K562 (cell line): ENCODE data around the gene MAST4. TPM values are rescaled to one million over a fixed set of nuclear protein-coding genes. Genes with fewer than 3 reads are reported as not detected.

Experiments
- ATAC-seq: fragments of 200-7000 bp; cut with Tn5 transposase; 3 replicates; pipeline ENCODE4 v1.9.1; 2020; ENCODE audit warnings: moderate library complexity
- BruUV-seq: library from RNA; stranded (reverse); fragments of 400-500 nt; replicated peaks from 2 replicates; lab custom pipeline; 2021; lab: Mats Ljungman, UMichigan
- CTCF ChIA-PET: fragments of 300-600 bp; formaldehyde crosslinking; extraction: SDS; loops from one replicate; lab custom pipeline; 2021; ENCODE audit warnings: low intra/inter-chr PET ratio; lab: Yijun Ruan, JAX
- POLR2A ChIA-PET: fragments of 300-600, 350-650 bp; sonication (Branson Sonifier 250); formaldehyde crosslinking; extraction: SDS; loops from one replicate; lab custom pipeline; 2021; ENCODE audit warnings: antibody characterized with exemption, inconsistent platforms; lab: Yijun Ruan, JAX
- DNase-seq, 4 experiments: peaks; one replicate each; pipeline versions ENCODE4 v3.0.0 to v3.0.0-alpha.2; 2011 to 2018; ENCODE audit warnings: low spot score in 3 of 4, mixed read lengths in 3 of 4; ENCODE audit errors: extremely low read depth in 1 of 4
- FAIRE-seq: peaks from 2 replicates; lab custom pipeline; 2011; peaks lifted over from hg19 to GRCh38; lab: Jason Lieb, UNC
- H2AFZ ChIP-seq: 2 replicates; pipeline ENCODE4 v1.6.0; 2011; ENCODE audit warnings: low read depth, low read length, control low read depth, inconsistent platforms
- H3K27ac ChIP-seq: fragments of 200-600 bp; 3 replicates; pipeline ENCODE4 v1.8.0; 2011; ENCODE audit warnings: low read depth, mild to moderate bottlenecking, control low read depth, inconsistent platforms, low read length, moderate library complexity, mixed read lengths; ENCODE audit errors: extremely low read depth
- H3K27me3 ChIP-seq, 2 experiments: fragments of 300-600 bp in 1 of 2; 2 replicates in 1 of 2; 3 replicates in 1 of 2; pipeline versions ENCODE4 v1.6.0 to v1.8.0; 2011; ENCODE audit warnings: inconsistent platforms in 2 of 2, low read length in 2 of 2, mild to moderate bottlenecking in 1 of 2, mixed read lengths in 1 of 2, moderate library complexity in 1 of 2; ENCODE audit not compliant: control insufficient read depth in 2 of 2, insufficient read depth in 2 of 2
- H3K36me3 ChIP-seq: fragments of 300-600 bp; 3 replicates; pipeline ENCODE4 v1.8.0; 2011; ENCODE audit warnings: mild to moderate bottlenecking, low read length, inconsistent platforms; ENCODE audit not compliant: control insufficient read depth, insufficient read depth
- H3K4me1 ChIP-seq, 2 experiments: fragments of 200-600 bp in 1 of 2; replicated peaks in 1 of 2; 2 replicates in 1 of 2; 3 replicates in 1 of 2; pipeline versions ENCODE4 v1.5.1 to v1.8.0; 2011; ENCODE audit warnings: inconsistent platforms in 2 of 2, low read length in 2 of 2, mild to moderate bottlenecking in 1 of 2, mixed read lengths in 1 of 2, moderate library complexity in 1 of 2; ENCODE audit not compliant: control insufficient read depth in 2 of 2, insufficient read depth in 2 of 2
- H3K4me2 ChIP-seq: 2 replicates; pipeline ENCODE4 v1.6.1; 2011; ENCODE audit warnings: low read length, control low read depth, inconsistent platforms, mixed read lengths; ENCODE audit not compliant: insufficient read depth
- H3K4me3 ChIP-seq: fragments of 200-600 bp; sonication (generic), shearing (Covaris generic); 2 replicates; pipeline ENCODE4 v1.5.1; 2016; ENCODE audit warnings: control low read depth, inconsistent platforms
- H3K79me2 ChIP-seq: fragments of 200-600 bp; 3 replicates; pipeline ENCODE4 v1.8.0; 2011; ENCODE audit warnings: low read length, inconsistent platforms; ENCODE audit not compliant: control insufficient read depth, insufficient read depth
- H3K9ac ChIP-seq, 2 experiments: 2 replicates each; pipeline versions ENCODE4 v1.6.0 to v1.6.1; 2011; ENCODE audit warnings: low read depth in 2 of 2, low read length in 2 of 2, control low read depth in 1 of 2, inconsistent platforms in 1 of 2, mild to moderate bottlenecking in 1 of 2, mixed read lengths in 1 of 2; ENCODE audit not compliant: insufficient read depth in 1 of 2
- H3K9me1 ChIP-seq: one replicate; pipeline ENCODE4 v1.6.0; 2011; ENCODE audit warnings: inconsistent platforms, mild to moderate bottlenecking, low read length, moderate library complexity; ENCODE audit not compliant: control insufficient read depth, insufficient read depth
- H3K9me3 ChIP-seq: replicated peaks from 2 replicates; pipeline ENCODE4 v1.5.1; 2011; ENCODE audit warnings: low read depth, low read length, inconsistent platforms; ENCODE audit not compliant: control insufficient read depth, insufficient read depth
- H4K20me1 ChIP-seq: replicated peaks from 2 replicates; pipeline ENCODE4 v1.6.1; 2011; ENCODE audit warnings: low read length, inconsistent platforms, mixed read lengths; ENCODE audit not compliant: control insufficient read depth, insufficient read depth
- ARID3B ChIP-seq: fragments of 250-450 bp; sonication (Bioruptor Pico); IDR thresholded peaks from 2 replicates; pipeline ENCODE4 v1.4.0; 2020; ENCODE audit warnings: borderline replicate concordance
- CXXC5 ChIP-seq: fragments of 250-450 bp; sonication (Bioruptor Pico); IDR thresholded peaks from 2 replicates; pipeline ENCODE4 v1.8.0; 2022; ENCODE audit warnings: inconsistent platforms, mild to moderate bottlenecking, moderate library complexity
- LCOR ChIP-seq: sonication (generic); formaldehyde crosslinking; IDR thresholded peaks from 2 replicates; pipeline ENCODE4 v1.8.0; 2022; ENCODE audit warnings: mild to moderate bottlenecking, missing genetic modification reagents
- LEF1 ChIP-seq: fragments of 450-650 bp; IDR thresholded peaks from 2 replicates; pipeline ENCODE4 v1.6.1; 2016; ENCODE audit warnings: mild to moderate bottlenecking
- PRDM10 ChIP-seq: fragments of 450-650 bp; IDR thresholded peaks from 2 replicates; pipeline ENCODE4 v1.6.1; 2018; ENCODE audit not compliant: partially characterized antibody
- RHOXF2B ChIP-seq: fragments of 250-450 bp; sonication (Bioruptor Pico); conservative IDR thresholded peaks from 2 replicates; pipeline ENCODE4 v1.5.1; 2021
- ZHX1 ChIP-seq: fragments of 150-350 bp; conservative IDR thresholded peaks from 2 replicates; pipeline ENCODE4 v1.6.1; 2014; ENCODE audit warnings: low read length
- WGBS: fragments of 100-300 bp; shearing (Covaris generic); methylation state at CpG from one replicate; pipeline ENCODE4 v1.1.6; 2016; ENCODE audit warnings: low coverage, mixed read lengths; ENCODE audit not compliant: insufficient coverage; ENCODE audit errors: missing lambda C conversion rate; 5-methylcytosine and 5-hydroxymethylcytosine counted together
- in situ Hi-C: fragments of 300-500 bp; cut with MboI; formaldehyde crosslinking; loops from 4 replicates; pipeline ENCODE4 v1.15.0; 2018; ENCODE audit warnings: inconsistent platforms, mixed read lengths
- intact Hi-C: fragments of 100-400 bp; cut with micrococcal nuclease; formaldehyde crosslinking; loops from 2 replicates; pipeline ENCODE4 v1.14.2; 2022
- polyA plus RNA-seq, 8 experiments: library from polyadenylated mRNA; depleted of rRNA in 4 of 8; stranded (reverse) in 5 of 8; unstranded in 3 of 8; fragments of >200 nt; fragmentation: Nextera tagmentation in 2 of 8; fragmentation: Illumina TruSeq in 1 of 8; extraction: Ambion mirVana in 2 of 8; extraction: Trizol in 1 of 8; gene quantifications; 2 replicates each; pipeline versions ENCODE4 v1.2.1 to v1.2.3, GENCODE V29; 2011 to 2014; ENCODE audit warnings: inconsistent platforms in 1 of 8, missing spikeins in 1 of 8
- total RNA-seq, 7 experiments: library from RNA; depleted of rRNA in 6 of 7; stranded (reverse); fragments of >200 nt in 6 of 7; fragmentation: Illumina TruSeq in 2 of 7; extraction: Trizol in 2 of 7; gene quantifications; 2 replicates each; pipeline versions ENCODE4 v1.2.1 to v1.2.3, GENCODE V29; 2011 to 2021; ENCODE audit warnings: low replicate concordance in 1 of 7

Gene MAST4
- total and polyA plus RNA-seq, 9 of the 15 experiments (the other 6 are each of a cell fraction or from before 2014, with no cell fraction given) = 0.88 to 10.1 (median 5.2) TPM

GRCh38 chr5:66884564-66885243 is 288.5 kb downstream of the MAST4 start:
- no peak overlapping the region for H3K27ac ChIP-seq
- no peak for FAIRE-seq
- H2AFZ ChIP-seq = no peak overlapping the region
- CTCF ChIA-PET = no interaction called here
- BruUV-seq = no TSS peak
- DNase-seq = no peak
- no peaks in the 10 kb centered on the region for H3K4me1 ChIP-seq
- H3K9ac ChIP-seq = no peak overlapping the region
- H3K4me2 ChIP-seq = no peak overlapping the region
- H3K79me2 ChIP-seq = no peaks in the 10 kb centered on the region
- H3K9me1 ChIP-seq = no peaks in the 10 kb centered on the region
- no peak for TF ChIP-seq RHOXF2B
- intact Hi-C loops = no loop called here
- POLR2A ChIA-PET = no interaction called here
- in situ Hi-C loops = no loop called here
- H3K27me3 ChIP-seq = peaks cover 2 to 5% of the 10 kb centered on the region in 2 experiments; a peak in 1 of 5 replicates
- ATAC-seq = no peak
- no peak overlapping the region for H3K4me3 ChIP-seq
- H3K36me3 ChIP-seq = no peaks in the 10 kb centered on the region
- H4K20me1 ChIP-seq = no peaks in the 10 kb centered on the region
- 8% methylated on average over 10 of the region's 10 CpGs for WGBS
- no peaks in the 10 kb centered on the region for H3K9me3 ChIP-seq

- Histone ChIP-seq H3K4me1 (no peaks in the 10 kb centered on the region), H3K27ac (no peak overlapping the region), H3K79me2 (no peaks in the 10 kb centered on the region), H3K9ac (no peak overlapping the region), H3K36me3 (no peaks in the 10 kb centered on the region), H3K4me2 (no peak overlapping the region), H2AFZ (no peak overlapping the region), H3K9me1 (no peaks in the 10 kb centered on the region), H4K20me1 (no peaks in the 10 kb centered on the region), H3K27me3 (peaks cover 5% of the 10 kb centered on the region in 2 experiments; a peak in 1 of 5 replicates), H3K4me3 (no peak overlapping the region), H3K9me3 (no peaks in the 10 kb centered on the region)
- in situ Hi-C loops = no loop called here
- ATAC-seq = no peak
- ChIA-PET CTCF (no interaction called here), POLR2A (no interaction called here)
- DNase-seq = no peak
- TF ChIP-seq ARID3B (CRISPR knock-in tag) (no peak), PRDM10 (no peak), CXXC5 (CRISPR knock-in tag) (no peak), ZHX1 (no peak), LCOR (CRISPR knock-in tag) (no peak), LEF1 (no peak)
- FAIRE-seq = no peak
- intact Hi-C loops = no loop called here
- no TSS peak for BruUV-seq
- whole genome bisulfite sequencing = 0% methylated on average over 1 of the region's 1 CpG
Observed at GRCh38 chr5:66886941-66887340, 290.7 kb downstream of the MAST4 start.
